ENCODE measurements around the gene RPS19. TPM values are rescaled to one million over a fixed set of nuclear protein-coding genes. Genes with fewer than 3 reads are reported as not detected.
"Not testable (repeated sequence)": the region's sequence is repeated elsewhere in the genome, so short reads cannot be mapped to it uniquely, and the experiment has no call there.

Gene RPS19
- total RNA-seq, 1 experiment from 2014 or later, result 3,257 TPM

GRCh38 chr19:41910240-41910991 lies 50.4 kb downstream of the RPS19 start:
- in situ Hi-C loops (cut with HindIII; ENCODE audit: low sequenced_read_pairs), result no loop called here
- DNase-seq (ENCODE audit: low spot score), result no peak

GRCh38 chr19:41910992-41911888 lies 51.2 kb downstream of the RPS19 start:
- in situ Hi-C loops (cut with HindIII; ENCODE audit: low sequenced_read_pairs), result no loop called here
- DNase-seq (ENCODE audit: low spot score), result no peak

DNA sequence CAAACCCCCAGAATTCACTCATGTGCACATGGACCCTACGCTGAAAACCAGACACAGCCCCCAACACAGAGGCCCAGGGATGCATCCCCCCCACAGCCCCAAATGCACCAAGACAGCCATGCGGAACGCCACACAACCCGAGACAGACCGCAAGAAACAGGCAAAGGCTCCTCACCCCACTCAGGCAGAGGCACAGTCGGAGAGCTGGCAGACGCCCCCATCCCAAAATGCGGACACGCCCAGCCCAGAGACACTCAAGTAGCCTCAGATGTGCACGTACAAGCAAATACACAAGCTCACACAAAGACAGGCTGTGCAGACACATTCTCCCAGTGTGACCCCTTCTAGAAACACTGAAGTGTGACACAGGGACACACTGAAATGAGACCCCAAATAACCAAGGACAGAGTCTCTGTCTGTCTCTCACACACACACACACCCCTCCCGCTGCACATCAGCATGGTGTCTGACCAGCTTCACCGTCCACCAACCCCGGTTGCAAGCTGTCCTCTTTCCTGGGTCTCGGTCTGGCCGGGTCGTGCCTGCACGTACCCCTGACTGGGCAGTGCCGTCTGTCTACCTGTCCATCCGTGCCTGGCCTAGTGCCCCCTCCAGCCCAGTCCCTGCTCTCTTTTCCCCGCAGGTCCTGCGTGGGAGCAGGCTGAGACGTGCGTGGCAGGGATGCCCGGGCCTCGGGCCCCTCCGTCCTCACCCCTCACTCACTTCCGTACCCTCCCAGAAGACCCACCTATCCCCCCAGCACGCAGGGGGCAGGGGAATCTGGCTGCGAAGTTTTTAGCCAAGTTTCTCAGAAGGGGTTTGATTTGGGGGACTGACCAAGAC lies 52.1 kb downstream of the RPS19 start:
- in situ Hi-C loops (cut with HindIII; ENCODE audit: low sequenced_read_pairs), result no loop called here
- DNase-seq (ENCODE audit: low spot score), result no peak

GRCh38 chr19:41912899-41913537 lies 53.0 kb downstream of the RPS19 start:
- DNase-seq (ENCODE audit: low spot score), result no peak
- in situ Hi-C loops (cut with HindIII; ENCODE audit: low sequenced_read_pairs), result no loop called here

GRCh38 chr19:41913538-41914423 lies 53.7 kb downstream of the RPS19 start:
- in situ Hi-C loops (cut with HindIII; ENCODE audit: low sequenced_read_pairs), result no loop called here
- DNase-seq (ENCODE audit: low spot score), result no peak

GRCh38 chr19:41914424-41914834 lies 54.4 kb downstream of the RPS19 start:
- DNase-seq (ENCODE audit: low spot score); in situ Hi-C loops (cut with HindIII; ENCODE audit: low sequenced_read_pairs): not testable (repeated sequence)

DNA sequence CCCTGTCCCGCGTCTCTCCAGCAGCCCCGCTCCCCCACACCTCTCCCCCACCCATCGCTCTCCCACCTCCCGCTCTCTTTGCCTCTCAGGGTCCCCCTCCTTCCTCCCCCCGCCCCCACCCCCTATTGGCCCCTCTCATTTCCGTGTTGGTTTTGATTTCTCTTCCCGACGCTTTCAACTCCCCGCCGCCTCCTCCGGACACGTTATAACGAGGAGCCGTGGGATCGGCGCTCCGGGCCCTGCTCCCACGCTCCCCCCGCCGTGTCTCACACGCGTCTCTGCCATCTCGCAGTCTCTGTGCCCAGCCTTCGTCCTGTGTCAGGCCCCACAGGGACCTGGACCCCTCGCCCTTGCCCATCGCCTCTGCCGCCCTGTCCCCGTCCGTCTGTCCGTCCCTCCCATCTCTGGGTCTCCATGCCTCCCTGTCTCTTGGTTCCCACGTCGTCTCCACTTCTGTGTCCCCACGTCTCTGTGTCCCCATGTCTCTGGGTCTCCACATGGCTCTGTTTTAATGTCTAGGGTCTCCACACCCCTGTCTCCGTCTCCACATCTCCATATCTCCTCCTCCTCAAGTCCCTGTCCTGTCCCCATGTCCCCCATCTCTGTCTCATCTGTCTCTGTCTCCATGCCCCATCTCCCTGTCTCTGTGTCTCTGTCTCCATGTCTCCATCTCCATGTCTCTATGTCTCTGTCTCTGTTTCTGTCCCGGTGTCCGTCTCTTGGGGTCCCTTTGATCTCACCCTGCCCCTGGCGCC lies 55.1 kb downstream of the RPS19 start:
- DNase-seq (ENCODE audit: low spot score), result no peak
- in situ Hi-C loops (cut with HindIII; ENCODE audit: low sequenced_read_pairs), result no loop called here

DNA sequence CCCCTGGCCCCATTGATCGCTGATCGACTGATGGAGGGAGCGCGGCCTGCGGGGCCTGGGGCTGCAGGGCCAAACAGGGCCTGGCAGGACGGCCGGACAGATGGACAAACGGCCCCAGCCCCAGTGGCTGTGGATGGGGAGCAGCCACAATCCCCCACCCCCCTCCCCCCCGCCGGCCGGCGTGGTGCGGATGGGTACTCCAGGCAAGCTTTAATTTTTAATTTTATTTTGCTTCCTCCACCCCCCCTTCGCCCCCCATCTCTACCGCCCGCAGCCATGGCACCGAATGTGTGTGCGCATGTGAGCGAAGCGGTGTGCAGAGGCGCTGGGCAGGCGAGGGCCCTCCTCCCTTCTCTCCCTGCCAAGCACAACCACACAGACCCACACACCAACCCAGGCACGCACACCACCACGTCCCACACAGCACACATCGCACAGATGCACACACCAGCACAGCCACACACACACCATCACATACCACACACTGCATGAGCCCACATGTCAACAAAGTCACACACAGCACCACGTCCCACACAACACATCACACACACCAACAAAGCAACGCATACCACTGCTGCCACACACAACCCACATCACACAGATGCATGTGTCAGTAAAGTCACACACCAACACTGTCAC lies 55.8 kb downstream of the RPS19 start:
- in situ Hi-C loops (cut with HindIII; ENCODE audit: low sequenced_read_pairs), result no loop called here
- DNase-seq (ENCODE audit: low spot score), result no peak

DNA sequence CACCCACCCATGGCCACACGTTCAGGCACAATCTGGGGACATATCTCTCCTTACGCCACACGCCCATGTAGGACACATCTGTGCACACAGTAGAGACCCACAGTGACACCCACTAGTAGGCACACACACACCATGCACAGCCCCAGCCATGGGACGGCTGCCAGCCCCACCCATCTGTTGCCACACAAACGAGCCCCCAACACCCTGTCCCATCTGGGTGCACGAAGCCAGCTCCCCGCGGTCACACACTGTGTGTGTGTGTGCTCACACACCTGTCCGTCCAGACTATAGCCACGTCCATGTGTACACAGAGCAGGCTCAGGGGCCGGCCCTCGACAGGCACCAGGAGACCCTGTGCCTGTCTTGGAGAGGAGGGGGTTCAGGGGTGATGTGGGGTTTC lies 57.6 kb downstream of the RPS19 start:
- no peak for DNase-seq (ENCODE audit: low spot score)
- in situ Hi-C loops (cut with HindIII; ENCODE audit: low sequenced_read_pairs), result no loop called here

DNA sequence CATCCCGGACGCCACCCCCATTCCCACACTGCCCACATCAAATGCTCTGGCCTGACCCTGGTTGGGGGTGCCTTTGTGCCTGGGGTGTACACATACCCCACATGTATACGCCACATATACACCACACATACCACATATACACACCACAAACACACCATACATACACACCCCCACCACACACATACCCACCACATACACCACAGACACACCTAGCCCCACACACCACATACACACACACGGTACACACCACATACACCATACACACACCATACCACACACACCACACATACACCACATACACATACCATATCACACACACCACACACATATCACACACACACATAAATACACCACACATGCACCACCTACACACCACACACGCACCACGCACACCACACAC lies 58.0 kb downstream of the RPS19 start:
- in situ Hi-C loops (cut with HindIII; ENCODE audit: low sequenced_read_pairs), result no loop called here
- no peak for DNase-seq (ENCODE audit: low spot score)

DNA sequence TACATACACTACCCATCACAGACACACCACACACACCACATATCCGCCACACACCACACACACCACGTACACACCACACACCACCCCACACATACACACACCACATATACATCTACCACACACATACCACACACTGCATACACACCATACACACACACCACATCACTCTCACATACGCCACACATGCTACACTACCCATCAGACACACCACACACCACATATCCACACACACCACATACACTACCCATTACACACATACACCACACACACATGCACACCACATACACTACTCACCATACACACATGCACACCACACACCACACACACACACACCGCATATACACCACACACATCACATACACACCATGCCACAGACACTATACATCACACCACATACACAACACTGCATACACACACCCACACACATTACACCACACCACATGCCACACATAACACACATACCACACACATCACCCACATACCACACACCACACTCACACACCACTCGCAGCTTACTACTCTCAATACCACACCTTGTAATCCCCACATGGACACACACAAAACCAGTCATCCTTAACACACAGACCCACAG lies 58.7 kb downstream of the RPS19 start:
- no peak for DNase-seq (ENCODE audit: low spot score)
- in situ Hi-C loops (cut with HindIII; ENCODE audit: low sequenced_read_pairs), result no loop called here

- DNase-seq (ENCODE audit: low spot score), result no peak
Measured at GRCh38 chr19:41919948-41920712, 60.1 kb downstream of the RPS19 start.

GRCh38 chr19:41920882-41921576 lies 61.0 kb downstream of the RPS19 start:
- in situ Hi-C loops (cut with HindIII; ENCODE audit: low sequenced_read_pairs), result no loop called here
- DNase-seq (ENCODE audit: low spot score), result no peak

More at GRCh38 chr19:41919948-41920712, 60.1 kb downstream of the RPS19 start:
- in situ Hi-C loops (cut with HindIII; ENCODE audit: low sequenced_read_pairs), result no loop called here

DNA sequence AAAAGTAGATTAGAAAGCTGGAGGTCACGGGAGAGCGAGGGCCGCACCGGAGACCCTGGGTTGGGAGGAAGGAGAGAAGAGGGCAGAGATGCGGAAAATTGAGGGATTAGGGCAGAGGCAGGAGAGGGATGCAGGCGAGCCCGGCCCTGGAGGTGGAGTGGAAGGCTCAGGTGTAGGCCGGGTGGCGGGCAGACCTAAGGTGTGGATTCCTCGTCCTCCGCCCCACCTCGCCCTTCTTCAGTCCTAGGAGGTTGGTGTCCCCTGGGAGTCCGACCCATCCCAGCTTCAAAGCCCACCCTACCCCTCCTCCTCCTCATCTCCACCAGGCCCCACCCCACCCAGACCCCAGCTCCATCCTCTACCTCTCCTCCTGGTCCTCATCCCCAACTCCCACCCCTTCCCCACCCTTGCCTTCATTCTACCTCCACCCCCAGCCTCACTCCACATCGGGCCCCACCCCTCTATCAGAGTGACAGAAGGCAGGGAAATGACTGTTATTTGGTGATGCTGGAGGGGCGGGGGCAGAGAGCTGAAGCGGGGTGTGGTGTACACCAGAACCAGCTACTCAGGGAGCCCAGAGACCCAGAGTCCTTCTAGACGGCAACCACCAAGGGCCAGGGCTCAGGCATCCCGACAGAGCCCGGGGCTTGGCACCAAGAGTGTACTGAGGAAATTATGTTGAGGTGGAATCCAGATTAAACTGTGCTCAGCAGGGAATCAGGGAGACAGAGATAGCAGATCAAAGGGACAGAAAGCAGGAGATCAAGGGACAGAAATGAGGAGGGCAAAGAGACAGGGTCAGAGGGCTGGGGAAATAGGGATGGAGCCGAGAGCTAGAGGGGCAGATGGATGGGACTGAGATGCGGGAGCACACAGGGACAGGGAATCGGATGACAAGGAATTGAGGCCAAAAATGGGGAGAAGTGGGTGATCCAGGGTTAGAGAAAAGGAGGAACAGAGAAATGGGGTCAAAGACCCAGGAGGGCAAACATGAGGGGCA lies 61.8 kb downstream of the RPS19 start:
- in situ Hi-C loops (cut with HindIII; ENCODE audit: low sequenced_read_pairs), result no loop called here
- DNase-seq (ENCODE audit: low spot score), result no peak
